HepG2 (cell line): Measurements from ENCODE around the gene QSER1. TPM values are rescaled to one million over a fixed set of nuclear protein-coding genes. Genes with fewer than 3 reads are reported as not detected.

Experiments used
- ARNT2 ChIP-seq: sonication (generic); formaldehyde crosslinking; IDR thresholded peaks from 2 replicates; pipeline ENCODE4 v1.8.0; 2022; ENCODE audit warnings: mild to moderate bottlenecking, low read depth, missing genetic modification reagents, moderate library complexity
- BHLHE40 ChIP-seq: IDR thresholded peaks from 2 replicates; pipeline ENCODE4 v1.6.1; 2011; ENCODE audit warnings: low read length, improper control_type of control experiment
- BRD4 ChIP-seq: sonication (generic); formaldehyde crosslinking; IDR thresholded peaks from 2 replicates; pipeline ENCODE4 v1.4.0; 2020; ENCODE audit warnings: missing genetic modification reagents
- CBX1 ChIP-seq: IDR thresholded peaks from one replicate; pipeline ENCODE4 v1.6.1; 2016; ENCODE audit warnings: antibody characterized with exemption, low read depth
- CEBPG ChIP-seq: IDR thresholded peaks from 2 replicates; pipeline ENCODE4 v1.6.1; 2016
- GTF3A ChIP-seq: sonication (generic); formaldehyde crosslinking; conservative IDR thresholded peaks from 2 replicates; pipeline ENCODE4 v1.4.0; 2020; ENCODE audit warnings: mild to moderate bottlenecking, missing genetic modification reagents
- ISX ChIP-seq: sonication (generic); formaldehyde crosslinking; conservative IDR thresholded peaks from 2 replicates; pipeline ENCODE4 v1.5.0; 2020; ENCODE audit warnings: missing genetic modification reagents
- LRRFIP1 ChIP-seq: sonication (generic); formaldehyde crosslinking; conservative IDR thresholded peaks from 2 replicates; pipeline ENCODE4 v1.4.0; 2020; ENCODE audit warnings: missing genetic modification reagents
- MAFK ChIP-seq, 2 experiments: IDR thresholded peaks in 1 of 2; conservative IDR thresholded peaks in 1 of 2; 2 replicates each; pipeline ENCODE4 v1.6.1; 2011; ENCODE audit warnings: improper control_type of control experiment in 2 of 2, low read length in 2 of 2
- MATR3 ChIP-seq: sonication (generic); formaldehyde crosslinking; IDR thresholded peaks from 2 replicates; pipeline ENCODE4 v1.4.0; 2020; ENCODE audit warnings: missing genetic modification reagents
- MBNL3 ChIP-seq: fragments of 250-450 bp; sonication (Bioruptor Pico); conservative IDR thresholded peaks from 2 replicates; pipeline ENCODE4 v1.8.0; 2022; ENCODE audit warnings: mild to moderate bottlenecking, inconsistent platforms
- MNT ChIP-seq: fragments of 450-650 bp; IDR thresholded peaks from 2 replicates; pipeline ENCODE4 v1.6.1; 2016
- NCOA1 ChIP-seq: sonication (generic); formaldehyde crosslinking; IDR thresholded peaks from 2 replicates; pipeline ENCODE4 v1.9.0; 2021; ENCODE audit warnings: missing genetic modification reagents
- RFX3 ChIP-seq: IDR thresholded peaks from 2 replicates; pipeline ENCODE4 v1.6.1; 2016; ENCODE audit warnings: missing biosample characterization, missing genetic modification reagents
- SRSF9 ChIP-seq: fragments of 200-400 bp; formaldehyde crosslinking; IDR thresholded peaks from 2 replicates; pipeline ENCODE4 v1.6.1; 2018; ENCODE audit warnings: borderline replicate concordance, mild to moderate bottlenecking, low read depth, low read length; ENCODE audit not compliant: insufficient read depth, poor library complexity, severe bottlenecking
- TCF7L2 ChIP-seq: IDR thresholded peaks from 2 replicates; pipeline ENCODE4 v1.6.1; 2011; ENCODE audit warnings: mild to moderate bottlenecking, low read depth, low read length, moderate library complexity
- ZNF652 ChIP-seq: IDR thresholded peaks from 2 replicates; pipeline ENCODE4 v1.6.1; 2016; ENCODE audit warnings: low read depth, borderline replicate concordance
- polyA plus RNA-seq, 8 experiments: library from polyadenylated mRNA; depleted of rRNA in 3 of 8; stranded (reverse) in 7 of 8; unstranded in 1 of 8; fragments of >200 nt; fragmentation: Illumina TruSeq in 4 of 8; extraction: Trizol in 4 of 8; gene quantifications; 2 replicates each; pipeline versions ENCODE4 v1.2.1 to v1.2.3, GENCODE V29; 2011 to 2016; ENCODE audit warnings: low read depth in 4 of 8, missing spikeins in 1 of 8, mixed read lengths in 1 of 8; ENCODE audit not compliant: insufficient read depth in 1 of 8
- total RNA-seq, 5 experiments: library from RNA; depleted of rRNA; stranded (reverse); fragments of >200 nt; fragmentation: Illumina TruSeq; extraction: Trizol; gene quantifications; 2 replicates each; pipeline ENCODE4 v1.2.3, GENCODE V29; 2016; ENCODE audit warnings: low read depth in 1 of 5
- TF ChIP-seq, protein P1 (sequence below): sonication (generic); formaldehyde crosslinking; IDR thresholded peaks from 2 replicates; pipeline ENCODE4 v1.5.1; 2020; ENCODE audit warnings: mild to moderate bottlenecking, missing genetic modification reagents
- TF ChIP-seq, protein P2 (sequence below): sonication (generic); formaldehyde crosslinking; IDR thresholded peaks from 2 replicates; pipeline ENCODE4 v1.4.0; 2020; ENCODE audit warnings: missing genetic modification reagents
- TF ChIP-seq, protein P3 (sequence below): IDR thresholded peaks from 2 replicates; pipeline ENCODE4 v1.6.1; 2016

QSER1 gene
- total and polyA plus RNA-seq, 2 of the 13 experiments (the other 11 are each of a cell fraction or from before 2014, with no cell fraction given): 8.9 to 17.3 TPM

DNA sequence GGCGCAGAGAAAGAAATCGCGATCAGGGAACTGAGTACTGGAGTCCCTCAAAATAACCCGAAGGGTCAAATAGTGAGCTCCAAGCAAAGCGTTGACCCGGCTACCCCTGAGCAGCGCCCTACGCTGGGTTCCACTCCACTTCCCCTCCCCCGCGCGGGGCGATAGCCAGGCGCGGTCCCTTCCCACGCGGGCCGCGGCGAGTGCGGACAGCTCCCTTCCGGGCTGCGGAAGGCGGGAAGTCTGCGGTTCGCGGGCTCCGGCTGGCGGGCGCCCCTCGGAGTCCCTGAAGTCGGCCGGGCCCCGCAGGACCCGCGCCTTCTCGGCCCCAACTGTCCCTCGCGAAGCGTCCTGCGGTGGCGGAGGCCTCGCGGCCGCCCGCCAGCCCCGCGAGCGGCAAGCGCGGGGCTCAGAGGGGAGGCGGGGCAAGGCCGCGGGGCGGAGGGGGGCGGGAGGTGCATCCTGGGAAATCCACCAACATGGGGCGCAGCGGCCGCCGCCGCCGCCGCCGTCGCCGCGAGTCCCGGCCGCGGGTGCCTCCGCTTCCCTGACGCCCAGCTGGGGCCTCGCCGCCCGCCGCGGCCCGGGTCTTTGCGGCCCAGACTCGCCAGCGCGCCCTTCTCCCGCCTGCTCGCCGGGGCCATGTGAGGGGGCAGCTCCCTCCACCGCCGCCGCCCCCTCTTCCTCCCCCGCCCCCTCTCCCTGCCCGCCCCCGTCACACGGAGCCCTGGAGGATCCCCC, at the start of gene QSER1 (continued):
- TF ChIP-seq MNT: no peak
- TF ChIP-seq TCF7L2: no peak
- TF ChIP-seq ZNF652 (CRISPR knock-in tag): no peak
- no peak for TF ChIP-seq BRD4
- TF ChIP-seq RFX3 (CRISPR knock-in tag): no peak
- no peak for TF ChIP-seq LRRFIP1 (CRISPR knock-in tag)
- TF ChIP-seq, protein P1, sequence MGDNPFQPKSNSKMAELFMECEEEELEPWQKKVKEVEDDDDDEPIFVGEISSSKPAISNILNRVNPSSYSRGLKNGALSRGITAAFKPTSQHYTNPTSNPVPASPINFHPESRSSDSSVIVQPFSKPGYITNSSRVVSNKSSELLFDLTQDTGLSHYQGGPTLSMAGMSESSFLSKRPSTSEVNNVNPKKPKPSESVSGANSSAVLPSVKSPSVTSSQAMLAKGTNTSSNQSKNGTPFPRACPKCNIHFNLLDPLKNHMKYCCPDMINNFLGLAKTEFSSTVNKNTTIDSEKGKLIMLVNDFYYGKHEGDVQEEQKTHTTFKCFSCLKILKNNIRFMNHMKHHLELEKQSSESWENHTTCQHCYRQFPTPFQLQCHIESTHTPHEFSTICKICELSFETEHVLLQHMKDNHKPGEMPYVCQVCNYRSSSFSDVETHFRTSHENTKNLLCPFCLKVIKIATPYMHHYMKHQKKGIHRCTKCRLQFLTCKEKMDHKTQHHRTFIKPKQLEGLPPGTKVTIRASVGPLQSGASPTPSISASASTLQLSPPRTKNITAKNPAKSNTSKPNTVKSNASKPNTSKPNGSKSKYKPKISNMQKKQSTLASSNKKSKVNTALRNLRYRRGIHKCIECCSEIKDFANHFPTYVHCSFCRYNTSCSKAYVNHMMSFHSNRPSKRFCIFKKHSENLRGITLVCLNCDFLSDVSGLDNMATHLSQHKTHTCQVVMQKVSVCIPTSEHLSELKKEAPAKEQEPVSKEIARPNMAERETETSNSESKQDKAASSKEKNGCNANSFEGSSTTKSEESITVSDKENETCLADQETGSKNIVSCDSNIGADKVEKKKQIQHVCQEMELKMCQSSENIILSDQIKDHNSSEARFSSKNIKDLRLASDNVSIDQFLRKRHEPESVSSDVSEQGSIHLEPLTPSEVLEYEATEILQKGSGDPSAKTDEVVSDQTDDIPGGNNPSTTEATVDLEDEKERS (CRISPR knock-in tag): no peak
- 0 out of 2 replicates have a peak, but pooled peaks have one; percentile 60 for TF ChIP-seq MBNL3 (CRISPR knock-in tag)
- TF ChIP-seq, protein P2, sequence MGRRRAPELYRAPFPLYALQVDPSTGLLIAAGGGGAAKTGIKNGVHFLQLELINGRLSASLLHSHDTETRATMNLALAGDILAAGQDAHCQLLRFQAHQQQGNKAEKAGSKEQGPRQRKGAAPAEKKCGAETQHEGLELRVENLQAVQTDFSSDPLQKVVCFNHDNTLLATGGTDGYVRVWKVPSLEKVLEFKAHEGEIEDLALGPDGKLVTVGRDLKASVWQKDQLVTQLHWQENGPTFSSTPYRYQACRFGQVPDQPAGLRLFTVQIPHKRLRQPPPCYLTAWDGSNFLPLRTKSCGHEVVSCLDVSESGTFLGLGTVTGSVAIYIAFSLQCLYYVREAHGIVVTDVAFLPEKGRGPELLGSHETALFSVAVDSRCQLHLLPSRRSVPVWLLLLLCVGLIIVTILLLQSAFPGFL (CRISPR knock-in tag): no peak
- no peak for TF ChIP-seq ISX (CRISPR knock-in tag)
- no peak; the same call in none of the 2 replicates for TF ChIP-seq ARNT2
- TF ChIP-seq, protein P3, sequence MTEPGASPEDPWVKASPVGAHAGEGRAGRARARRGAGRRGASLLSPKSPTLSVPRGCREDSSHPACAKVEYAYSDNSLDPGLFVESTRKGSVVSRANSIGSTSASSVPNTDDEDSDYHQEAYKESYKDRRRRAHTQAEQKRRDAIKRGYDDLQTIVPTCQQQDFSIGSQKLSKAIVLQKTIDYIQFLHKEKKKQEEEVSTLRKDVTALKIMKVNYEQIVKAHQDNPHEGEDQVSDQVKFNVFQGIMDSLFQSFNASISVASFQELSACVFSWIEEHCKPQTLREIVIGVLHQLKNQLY (CRISPR knock-in tag): no peak
- no peak for TF ChIP-seq MAFK (conservative IDR thresholded peaks at IDR 0.05 in 1 of 2, IDR thresholded peaks at IDR 0.05 in 1 of 2; ENCODE audit: low read length in 2 of 2)
- no peak for TF ChIP-seq SRSF9
- TF ChIP-seq MATR3 (CRISPR knock-in tag): no peak
- TF ChIP-seq CEBPG (CRISPR knock-in tag): no peak
- TF ChIP-seq CBX1: peak; percentile 76
- TF ChIP-seq GTF3A (CRISPR knock-in tag): no peak
- no peak for TF ChIP-seq NCOA1 (CRISPR knock-in tag)
- no peak for TF ChIP-seq BHLHE40
